K562 (cell line): ENCODE data around the gene NR6A1. TPM values are rescaled to one million over a fixed set of nuclear protein-coding genes. Genes with fewer than 3 reads are reported as not detected.

Experiments
- ATAC-seq: fragments of 200-7000 bp; cut with Tn5 transposase; 3 replicates; pipeline ENCODE4 v1.9.1; 2020; ENCODE audit warnings: moderate library complexity
- BruUV-seq: library from RNA; stranded (reverse); fragments of 400-500 nt; replicated peaks from 2 replicates; lab custom pipeline; 2021; lab: Mats Ljungman, UMichigan
- CTCF ChIA-PET: fragments of 300-600 bp; formaldehyde crosslinking; extraction: SDS; loops from one replicate; lab custom pipeline; 2021; ENCODE audit warnings: low intra/inter-chr PET ratio; lab: Yijun Ruan, JAX
- POLR2A ChIA-PET: fragments of 300-600, 350-650 bp; sonication (Branson Sonifier 250); formaldehyde crosslinking; extraction: SDS; loops from one replicate; lab custom pipeline; 2021; ENCODE audit warnings: antibody characterized with exemption, inconsistent platforms; lab: Yijun Ruan, JAX
- DNase-seq, 4 experiments: peaks; one replicate each; pipeline versions ENCODE4 v3.0.0 to v3.0.0-alpha.2; 2011 to 2018; ENCODE audit warnings: low spot score in 3 of 4, mixed read lengths in 3 of 4; ENCODE audit errors: extremely low read depth in 1 of 4
- FAIRE-seq: peaks from 2 replicates; lab custom pipeline; 2011; peaks lifted over from hg19 to GRCh38; lab: Jason Lieb, UNC
- H2AFZ ChIP-seq: 2 replicates; pipeline ENCODE4 v1.6.0; 2011; ENCODE audit warnings: low read depth, low read length, control low read depth, inconsistent platforms
- H3K27ac ChIP-seq: fragments of 200-600 bp; 3 replicates; pipeline ENCODE4 v1.8.0; 2011; ENCODE audit warnings: low read depth, mild to moderate bottlenecking, control low read depth, inconsistent platforms, low read length, moderate library complexity, mixed read lengths; ENCODE audit errors: extremely low read depth
- H3K27me3 ChIP-seq, 2 experiments: fragments of 300-600 bp in 1 of 2; 2 replicates in 1 of 2; 3 replicates in 1 of 2; pipeline versions ENCODE4 v1.6.0 to v1.8.0; 2011; ENCODE audit warnings: inconsistent platforms in 2 of 2, low read length in 2 of 2, mild to moderate bottlenecking in 1 of 2, mixed read lengths in 1 of 2, moderate library complexity in 1 of 2; ENCODE audit not compliant: control insufficient read depth in 2 of 2, insufficient read depth in 2 of 2
- H3K36me3 ChIP-seq: fragments of 300-600 bp; 3 replicates; pipeline ENCODE4 v1.8.0; 2011; ENCODE audit warnings: mild to moderate bottlenecking, low read length, inconsistent platforms; ENCODE audit not compliant: control insufficient read depth, insufficient read depth
- H3K4me1 ChIP-seq, 2 experiments: fragments of 200-600 bp in 1 of 2; replicated peaks in 1 of 2; 2 replicates in 1 of 2; 3 replicates in 1 of 2; pipeline versions ENCODE4 v1.5.1 to v1.8.0; 2011; ENCODE audit warnings: inconsistent platforms in 2 of 2, low read length in 2 of 2, mild to moderate bottlenecking in 1 of 2, mixed read lengths in 1 of 2, moderate library complexity in 1 of 2; ENCODE audit not compliant: control insufficient read depth in 2 of 2, insufficient read depth in 2 of 2
- H3K4me2 ChIP-seq: 2 replicates; pipeline ENCODE4 v1.6.1; 2011; ENCODE audit warnings: low read length, control low read depth, inconsistent platforms, mixed read lengths; ENCODE audit not compliant: insufficient read depth
- H3K4me3 ChIP-seq: fragments of 200-600 bp; sonication (generic), shearing (Covaris generic); 2 replicates; pipeline ENCODE4 v1.5.1; 2016; ENCODE audit warnings: control low read depth, inconsistent platforms
- H3K79me2 ChIP-seq: fragments of 200-600 bp; 3 replicates; pipeline ENCODE4 v1.8.0; 2011; ENCODE audit warnings: low read length, inconsistent platforms; ENCODE audit not compliant: control insufficient read depth, insufficient read depth
- H3K9ac ChIP-seq, 2 experiments: 2 replicates each; pipeline versions ENCODE4 v1.6.0 to v1.6.1; 2011; ENCODE audit warnings: low read depth in 2 of 2, low read length in 2 of 2, control low read depth in 1 of 2, inconsistent platforms in 1 of 2, mild to moderate bottlenecking in 1 of 2, mixed read lengths in 1 of 2; ENCODE audit not compliant: insufficient read depth in 1 of 2
- H3K9me1 ChIP-seq: one replicate; pipeline ENCODE4 v1.6.0; 2011; ENCODE audit warnings: inconsistent platforms, mild to moderate bottlenecking, low read length, moderate library complexity; ENCODE audit not compliant: control insufficient read depth, insufficient read depth
- H3K9me3 ChIP-seq: replicated peaks from 2 replicates; pipeline ENCODE4 v1.5.1; 2011; ENCODE audit warnings: low read depth, low read length, inconsistent platforms; ENCODE audit not compliant: control insufficient read depth, insufficient read depth
- H4K20me1 ChIP-seq: replicated peaks from 2 replicates; pipeline ENCODE4 v1.6.1; 2011; ENCODE audit warnings: low read length, inconsistent platforms, mixed read lengths; ENCODE audit not compliant: control insufficient read depth, insufficient read depth
- CLOCK ChIP-seq: fragments of 250-450 bp; sonication (Bioruptor Pico); IDR thresholded peaks from 2 replicates; pipeline ENCODE4 v1.4.0; 2020; ENCODE audit warnings: mild to moderate bottlenecking, moderate library complexity, borderline replicate concordance
- MTF1 ChIP-seq: fragments of 250-450 bp; sonication (Bioruptor Pico); IDR thresholded peaks from 2 replicates; pipeline ENCODE4 v1.9.0; 2021; ENCODE audit warnings: moderate library complexity, mild to moderate bottlenecking, inconsistent platforms, borderline replicate concordance
- MXI1 ChIP-seq: IDR thresholded peaks from 2 replicates; pipeline ENCODE4 v1.6.1; 2011; ENCODE audit warnings: low read depth, mild to moderate bottlenecking, improper control_type of control experiment, low read length
- NR3C1 ChIP-seq: sonication (generic); formaldehyde crosslinking; IDR thresholded peaks from 2 replicates; pipeline ENCODE4 v1.8.1; 2022; ENCODE audit warnings: missing genetic modification reagents
- SMAD4 ChIP-seq: fragments of 250-450 bp; sonication (Bioruptor Pico); conservative IDR thresholded peaks from 2 replicates; pipeline ENCODE4 v1.8.0; 2021; ENCODE audit warnings: inconsistent platforms, mild to moderate bottlenecking, moderate library complexity
- SPI1 ChIP-seq: IDR thresholded peaks from 2 replicates; pipeline ENCODE4 v1.6.1; 2011; ENCODE audit warnings: low read depth, low read length, control low read depth, borderline replicate concordance
- SREBF1 ChIP-seq: fragments of 150-350 bp; IDR thresholded peaks from 2 replicates; pipeline ENCODE4 v1.6.1; 2014; ENCODE audit warnings: antibody characterized with exemption, low read depth, low read length, borderline replicate concordance
- ZBTB40 ChIP-seq, 2 experiments: fragments of 450-650 bp in 1 of 2; sonication (generic) in 1 of 2; formaldehyde crosslinking in 1 of 2; IDR thresholded peaks; 2 replicates each; pipeline versions ENCODE4 v1.7.1 to v1.9.0; 2016 to 2022; ENCODE audit warnings: inconsistent platforms in 1 of 2, mild to moderate bottlenecking in 1 of 2, missing genetic modification reagents in 1 of 2
- ZNF263 ChIP-seq: sonication (generic); formaldehyde crosslinking; IDR thresholded peaks from 2 replicates; pipeline ENCODE4 v1.8.0; 2022; ENCODE audit warnings: mild to moderate bottlenecking, missing genetic modification reagents, borderline replicate concordance
- ZNF699 ChIP-seq: fragments of 250-450 bp; sonication (Bioruptor Pico); IDR thresholded peaks from 2 replicates; pipeline ENCODE4 v1.8.0; 2021; ENCODE audit warnings: mild to moderate bottlenecking, moderate library complexity; ENCODE audit not compliant: insufficient replicate concordance
- WGBS: fragments of 100-300 bp; shearing (Covaris generic); methylation state at CpG from one replicate; pipeline ENCODE4 v1.1.6; 2016; ENCODE audit warnings: low coverage, mixed read lengths; ENCODE audit not compliant: insufficient coverage; ENCODE audit errors: missing lambda C conversion rate; 5-methylcytosine and 5-hydroxymethylcytosine counted together
- in situ Hi-C: fragments of 300-500 bp; cut with MboI; formaldehyde crosslinking; loops from 4 replicates; pipeline ENCODE4 v1.15.0; 2018; ENCODE audit warnings: inconsistent platforms, mixed read lengths
- intact Hi-C: fragments of 100-400 bp; cut with micrococcal nuclease; formaldehyde crosslinking; loops from 2 replicates; pipeline ENCODE4 v1.14.2; 2022
- polyA plus RNA-seq, 8 experiments: library from polyadenylated mRNA; depleted of rRNA in 4 of 8; stranded (reverse) in 5 of 8; unstranded in 3 of 8; fragments of >200 nt; fragmentation: Nextera tagmentation in 2 of 8; fragmentation: Illumina TruSeq in 1 of 8; extraction: Ambion mirVana in 2 of 8; extraction: Trizol in 1 of 8; gene quantifications; 2 replicates each; pipeline versions ENCODE4 v1.2.1 to v1.2.3, GENCODE V29; 2011 to 2014; ENCODE audit warnings: inconsistent platforms in 1 of 8, missing spikeins in 1 of 8
- total RNA-seq, 7 experiments: library from RNA; depleted of rRNA in 6 of 7; stranded (reverse); fragments of >200 nt in 6 of 7; fragmentation: Illumina TruSeq in 2 of 7; extraction: Trizol in 2 of 7; gene quantifications; 2 replicates each; pipeline versions ENCODE4 v1.2.1 to v1.2.3, GENCODE V29; 2011 to 2021; ENCODE audit warnings: low replicate concordance in 1 of 7

The NR6A1 gene
- total and polyA plus RNA-seq, 9 of the 15 experiments (the other 6 are each of a cell fraction or from before 2014, with no cell fraction given), result 9.7 to 55.4 (median 28.3) TPM

GRCh38 chr9:124708074-124708473 lies 63.0 kb downstream of the NR6A1 start:
- Histone ChIP-seq H4K20me1 (no peaks in the 10 kb centered on the region), H3K9me3 (no peaks in the 10 kb centered on the region), H3K4me3 (no peak overlapping the region), H3K36me3 (no peaks in the 10 kb centered on the region), H3K9ac (no peak overlapping the region), H3K79me2 (peaks cover 26% of the 10 kb centered on the region), H3K27ac (no peak overlapping the region), H3K9me1 (no peaks in the 10 kb centered on the region), H2AFZ (no peak overlapping the region), H3K4me1 (peaks cover 0 to 11% of the 10 kb centered on the region in 2 experiments; a peak in 2 of 5 replicates), H3K4me2 (no peak overlapping the region; the same call in 1 of the 2 replicates), H3K27me3 (no peaks in the 10 kb centered on the region)
- WGBS, result 52% methylated on average over 2 of the region's 2 CpGs
- in situ Hi-C loops (loop anchor here (5.0 to 25.0 kb wide), 2 partner anchors 91 to 296 kb away; partner anchors contain the start of gene PSMB7), intact Hi-C loops (no loop called here)
- ATAC-seq (0 out of 3 replicates have a peak, but pooled peaks have one; percentile 29), DNase-seq (no peak), FAIRE-seq (no peak)
- ChIA-PET POLR2A (interaction anchor here (0.6 kb wide), 1 partner anchor 1291 kb away, joined by 3 read pairs; no protein-coding TSS in a partner anchor), CTCF (interaction anchor here (1.2 kb wide), 1 partner anchor 90 kb away, joined by 6 read pairs; no protein-coding TSS in a partner anchor)
- BruUV-seq, result no TSS peak
- TF ChIP-seq SREBF1 (no peak), ZBTB40 (IDR thresholded peaks at IDR 0.05) (no peak), ZBTB40 (CRISPR knock-in tag; IDR thresholded peaks at IDR 0.05) (no peak), ZNF263 (no peak), MXI1 (no peak), SMAD4 (CRISPR knock-in tag) (no peak), NR3C1 (CRISPR knock-in tag) (no peak), ZNF699 (CRISPR knock-in tag) (no peak), MTF1 (CRISPR knock-in tag) (no peak), CLOCK (CRISPR knock-in tag) (no peak), SPI1 (no peak)
